Smooth muscle cell (in vitro differentiated cells): ENCODE data around the gene DNAJC7. TPM values are rescaled to one million over a fixed set of nuclear protein-coding genes. Genes with fewer than 3 reads are reported as not detected.

Experiments used
- DNase-seq: peaks from one replicate; lab custom pipeline; 2025; ENCODE audit not compliant: unreplicated experiment; lab: John Stamatoyannopoulos, UW
- H2AFZ ChIP-seq: fragments of 200-600 bp; sonication (generic); 2 replicates; pipeline ENCODE4 v1.6.0; 2016; ENCODE audit warnings: antibody characterized with exemption, low read depth, mild to moderate bottlenecking
- H3F3A ChIP-seq: fragments of 200-600 bp; sonication (generic); 2 replicates; pipeline ENCODE4 v1.6.0; 2017; ENCODE audit warnings: antibody characterized with exemption, low read depth
- H3K27ac ChIP-seq: fragments of 200-600 bp; sonication (generic); 2 replicates; pipeline ENCODE4 v1.5.1; 2016; ENCODE audit warnings: low read depth, mild to moderate bottlenecking
- H3K27me3 ChIP-seq: fragments of 200-600 bp; sonication (generic); 2 replicates; pipeline ENCODE4 v1.6.1; 2016; ENCODE audit warnings: low read depth, mild to moderate bottlenecking
- H3K36me3 ChIP-seq: fragments of 200-600 bp; sonication (generic); 2 replicates; pipeline ENCODE4 v1.5.1; 2016; ENCODE audit warnings: low read depth
- H3K4me1 ChIP-seq: fragments of 200-600 bp; sonication (generic); 2 replicates; pipeline ENCODE4 v1.5.1; 2016; ENCODE audit warnings: low read depth
- H3K4me2 ChIP-seq: fragments of 200-600 bp; sonication (generic); 2 replicates; pipeline ENCODE4 v1.6.0; 2016; ENCODE audit warnings: mild to moderate bottlenecking
- H3K4me3 ChIP-seq: fragments of 200-600 bp; sonication (generic); 2 replicates; pipeline ENCODE4 v1.5.1; 2016; ENCODE audit warnings: mild to moderate bottlenecking
- H3K79me2 ChIP-seq: fragments of 200-600 bp; sonication (generic); 2 replicates; pipeline ENCODE4 v1.6.0; 2016; ENCODE audit warnings: low read depth, mild to moderate bottlenecking
- H3K9ac ChIP-seq: fragments of 200-600 bp; sonication (generic); 2 replicates; pipeline ENCODE4 v1.6.0; 2016; ENCODE audit warnings: low read depth
- H3K9me3 ChIP-seq: fragments of 200-600 bp; sonication (generic); replicated peaks from 2 replicates; pipeline ENCODE4 v1.5.1; 2016; ENCODE audit warnings: low read depth
- H4K20me1 ChIP-seq: fragments of 200-600 bp; sonication (generic); 2 replicates; pipeline ENCODE4 v1.6.0; 2016; ENCODE audit warnings: low read depth
- WGBS: methylation state at CpG from one replicate; pipeline ENCODE4 v1.1.7; 2016; ENCODE audit warnings: low lambda C conversion rate; 5-methylcytosine and 5-hydroxymethylcytosine counted together
- polyA plus RNA-seq: library from polyadenylated mRNA; unstranded; fragments of >200 nt; fragmentation: Nextera tagmentation; extraction: Ambion mirVana; gene quantifications from 2 replicates; pipeline ENCODE4 v1.2.1, GENCODE V29; 2016
- total RNA-seq: library from RNA; depleted of rRNA; stranded (reverse); fragments of >200 nt; gene quantifications from 2 replicates; pipeline ENCODE4 v1.2.3, GENCODE V29; 2014
- TF ChIP-seq, protein P1 (sequence below): fragments of 200-600 bp; sonication (generic); IDR thresholded peaks from 2 replicates; pipeline ENCODE4 v1.5.1; 2017; ENCODE audit warnings: borderline replicate concordance, mild to moderate bottlenecking, antibody characterized with exemption; ENCODE audit not compliant: insufficient read depth, poor library complexity, severe bottlenecking

DNAJC7 gene
- total and polyA plus RNA-seq, 2 experiments from 2014 or later: 44.5 to 44.7 TPM

DNA sequence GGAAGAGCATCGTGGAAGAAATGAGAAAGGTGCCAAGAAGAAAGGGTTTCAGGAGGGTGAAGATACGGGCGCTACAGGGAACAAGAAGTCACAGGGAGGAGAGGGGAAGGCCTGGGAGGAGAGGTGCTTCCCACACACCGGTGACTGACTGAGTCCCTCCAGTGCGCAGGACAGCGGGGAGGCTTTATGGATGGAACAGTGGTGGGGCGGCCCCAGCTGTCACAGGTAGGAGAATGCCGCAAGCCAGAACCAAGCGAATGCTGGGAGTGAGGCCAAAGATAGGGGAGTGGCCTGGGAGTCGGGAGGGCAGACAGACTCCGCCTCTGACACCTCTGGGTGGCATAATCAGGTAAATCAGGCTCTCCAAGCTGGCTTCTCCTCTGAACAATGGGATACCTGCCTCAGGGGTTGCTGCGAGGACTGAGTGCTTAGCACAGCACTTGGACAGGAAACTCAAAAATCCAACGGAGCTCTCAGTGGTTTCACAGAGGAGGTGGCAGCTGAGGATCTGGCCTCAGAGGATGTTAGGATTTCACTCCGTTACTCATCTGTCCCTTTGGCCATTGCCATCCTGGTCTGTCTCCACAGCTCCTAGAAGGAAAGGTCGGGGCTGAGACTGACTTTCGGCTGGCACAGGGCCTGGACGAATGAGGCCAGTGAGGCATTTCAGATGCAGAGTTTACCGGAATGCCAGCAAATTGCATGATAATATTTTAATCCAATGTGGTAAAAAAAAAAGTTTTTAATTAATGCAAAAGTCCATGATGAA is 51.4 kb downstream of the DNAJC7 start:
- Histone ChIP-seq H2AFZ (no peak overlapping the region), H4K20me1 (peaks cover 5% of the 10 kb centered on the region), H3K4me2 (peak overlapping the region; percentile 86), H3F3A (no peaks in the 10 kb centered on the region), H3K9me3 (no peaks in the 10 kb centered on the region), H3K27me3 (no peaks in the 10 kb centered on the region), H3K79me2 (peaks cover 33% of the 10 kb centered on the region), H3K4me3 (peak overlapping the region; percentile 95), H3K9ac (peak overlapping the region; percentile 50), H3K4me1 (peaks cover 10% of the 10 kb centered on the region), H3K27ac (peak overlapping the region; percentile 27), H3K36me3 (no peaks in the 10 kb centered on the region)
- peak; percentile 35 for DNase-seq
- 10% methylated on average over 18 of the region's 18 CpGs for WGBS
- TF ChIP-seq, protein P1, sequence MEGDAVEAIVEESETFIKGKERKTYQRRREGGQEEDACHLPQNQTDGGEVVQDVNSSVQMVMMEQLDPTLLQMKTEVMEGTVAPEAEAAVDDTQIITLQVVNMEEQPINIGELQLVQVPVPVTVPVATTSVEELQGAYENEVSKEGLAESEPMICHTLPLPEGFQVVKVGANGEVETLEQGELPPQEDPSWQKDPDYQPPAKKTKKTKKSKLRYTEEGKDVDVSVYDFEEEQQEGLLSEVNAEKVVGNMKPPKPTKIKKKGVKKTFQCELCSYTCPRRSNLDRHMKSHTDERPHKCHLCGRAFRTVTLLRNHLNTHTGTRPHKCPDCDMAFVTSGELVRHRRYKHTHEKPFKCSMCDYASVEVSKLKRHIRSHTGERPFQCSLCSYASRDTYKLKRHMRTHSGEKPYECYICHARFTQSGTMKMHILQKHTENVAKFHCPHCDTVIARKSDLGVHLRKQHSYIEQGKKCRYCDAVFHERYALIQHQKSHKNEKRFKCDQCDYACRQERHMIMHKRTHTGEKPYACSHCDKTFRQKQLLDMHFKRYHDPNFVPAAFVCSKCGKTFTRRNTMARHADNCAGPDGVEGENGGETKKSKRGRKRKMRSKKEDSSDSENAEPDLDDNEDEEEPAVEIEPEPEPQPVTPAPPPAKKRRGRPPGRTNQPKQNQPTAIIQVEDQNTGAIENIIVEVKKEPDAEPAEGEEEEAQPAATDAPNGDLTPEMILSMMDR: no peak

DNA sequence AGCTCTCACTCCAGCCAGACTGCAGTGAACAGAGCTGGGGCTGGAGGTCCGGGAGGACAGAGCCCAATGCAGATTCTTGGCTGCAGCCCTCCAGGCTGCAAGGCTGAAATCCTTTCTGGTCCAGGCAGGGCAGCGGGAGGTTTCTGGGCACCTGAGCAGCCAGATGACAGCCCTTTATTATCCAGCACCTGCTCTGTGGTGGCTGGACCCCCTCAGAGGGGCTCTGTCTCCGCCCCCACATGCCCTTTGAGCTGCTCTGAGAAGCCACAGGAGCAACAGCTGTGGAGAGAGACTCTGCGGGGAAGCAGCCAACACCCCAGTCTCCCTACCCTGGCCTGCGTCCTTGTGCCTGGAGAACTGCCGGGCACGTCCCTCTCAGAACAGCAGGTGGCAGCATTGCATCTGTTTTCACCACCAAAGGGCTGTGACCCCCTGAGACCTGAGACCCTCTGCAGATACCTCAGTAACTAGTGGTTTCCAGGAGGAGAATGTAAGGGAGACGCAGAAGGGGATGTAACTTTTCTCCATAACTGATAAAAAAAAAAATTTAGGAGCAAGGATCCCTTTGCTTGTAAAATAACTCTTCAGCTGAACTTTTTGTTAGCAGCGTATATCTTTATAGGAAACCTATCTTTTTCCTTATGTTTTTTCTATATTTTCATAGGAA is 54.3 kb downstream of the DNAJC7 start:
- H3K79me2 ChIP-seq: peaks cover 11% of the 10 kb centered on the region
- peak; percentile 7 for DNase-seq
- H3K36me3 ChIP-seq: no peaks in the 10 kb centered on the region
- no peak overlapping the region for H3K27ac ChIP-seq
- WGBS: 29% methylated on average over 9 of the region's 9 CpGs
- H3K9me3 ChIP-seq: no peaks in the 10 kb centered on the region
- H2AFZ ChIP-seq: no peak overlapping the region
- H3K4me1 ChIP-seq: peaks cover 12% of the 10 kb centered on the region
- no peak overlapping the region for H3K4me3 ChIP-seq
- no peaks in the 10 kb centered on the region for H3K27me3 ChIP-seq
- H3K9ac ChIP-seq: no peak overlapping the region
- TF ChIP-seq, protein P1: peak; percentile 81
- no peak overlapping the region for H3K4me2 ChIP-seq
- H3F3A ChIP-seq: no peaks in the 10 kb centered on the region
- no peaks in the 10 kb centered on the region for H4K20me1 ChIP-seq

DNA sequence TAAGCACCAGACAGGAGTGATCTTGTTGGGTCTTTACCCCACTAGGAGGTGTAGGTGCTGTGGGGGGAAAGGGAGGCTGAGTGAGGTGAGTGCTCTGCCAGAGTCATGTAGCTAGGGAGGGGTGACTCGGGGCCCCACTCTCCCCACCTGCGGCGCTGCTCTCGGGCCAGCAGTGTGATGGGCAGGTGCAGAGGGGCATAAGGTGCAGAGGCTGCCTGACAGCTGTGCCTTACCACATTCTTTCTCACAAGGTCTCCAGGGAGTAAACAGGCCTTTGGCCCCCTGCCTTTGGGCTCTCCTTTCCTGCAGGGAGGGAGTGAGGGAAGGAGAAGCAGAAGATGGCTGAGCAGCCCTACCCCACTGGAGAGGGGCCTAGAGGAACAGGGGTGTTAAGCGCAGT is 55.1 kb downstream of the DNAJC7 start:
- H3K4me1 ChIP-seq: peaks cover 19% of the 10 kb centered on the region
- no peaks in the 10 kb centered on the region for H4K20me1 ChIP-seq
- no peak overlapping the region for H3K27ac ChIP-seq
- no peaks in the 10 kb centered on the region for H3K27me3 ChIP-seq
- DNase-seq: no peak
- peaks cover 3% of the 10 kb centered on the region for H3K79me2 ChIP-seq
- no peaks in the 10 kb centered on the region for H3K36me3 ChIP-seq
- WGBS: 89% methylated on average over 5 of the region's 5 CpGs
- TF ChIP-seq, protein P1: no peak
- no peaks in the 10 kb centered on the region for H3F3A ChIP-seq
- H3K4me3 ChIP-seq: no peak overlapping the region
- H2AFZ ChIP-seq: no peak overlapping the region
- H3K4me2 ChIP-seq: no peak overlapping the region
- H3K9ac ChIP-seq: no peak overlapping the region
- H3K9me3 ChIP-seq: no peaks in the 10 kb centered on the region
